PC-9 (cell line): ENCODE data around the gene CRABP2. TPM values are rescaled to one million over a fixed set of nuclear protein-coding genes. Genes with fewer than 3 reads are reported as not detected.
A peak's percentile ranks its signal among the peaks of the same experiment; 100 is the strongest.

ENCODE experiments used
- BruUV-seq: library from RNA; stranded (reverse); fragments of 400-500 nt; replicated peaks from 2 replicates; lab custom pipeline; 2021; lab: Mats Ljungman, UMichigan
- CTCF ChIA-PET: fragments of 300-600 bp; sonication (Branson Sonifier 250); formaldehyde crosslinking; loops from one replicate; lab custom pipeline; 2022; ENCODE audit warnings: antibody characterized with exemption; lab: Charles Lee
- POLR2A ChIA-PET: fragments of 300-600 bp; sonication (Branson Sonifier 250); formaldehyde crosslinking; loops from one replicate; lab custom pipeline; 2022; ENCODE audit warnings: antibody characterized with exemption; ENCODE audit not compliant: unreplicated experiment; lab: Charles Lee
- DNase-seq, 2 experiments: peaks; one replicate each; pipeline versions ENCODE4 v3.0.0 to v3.0.0-alpha.2; 2015 to 2022; ENCODE audit warnings: mixed read lengths in 1 of 2
- H2AFZ ChIP-seq: fragments of 200-600 bp; sonication (generic); 2 replicates; pipeline ENCODE4 v1.8.1; 2017; ENCODE audit warnings: antibody characterized with exemption
- H3F3A ChIP-seq: fragments of 200-600 bp; sonication (generic); 2 replicates; pipeline ENCODE4 v1.8.1; 2017; ENCODE audit warnings: antibody characterized with exemption, mild to moderate bottlenecking, low read depth; ENCODE audit not compliant: insufficient read depth
- H3K27ac ChIP-seq: fragments of 200-600 bp; sonication (generic); 2 replicates; pipeline ENCODE4 v1.6.1; 2016; ENCODE audit warnings: mixed run types
- H3K27me3 ChIP-seq: fragments of 200-600 bp; sonication (generic); 2 replicates; pipeline ENCODE4 v1.6.1; 2016; ENCODE audit warnings: low read depth, mixed run types; ENCODE audit not compliant: insufficient read depth
- H3K36me3 ChIP-seq: fragments of 200-600 bp; sonication (generic); 2 replicates; pipeline ENCODE4 v1.6.1; 2016; ENCODE audit warnings: low read depth, mixed run types
- H3K4me1 ChIP-seq: fragments of 200-600 bp; sonication (generic); replicated peaks from 2 replicates; pipeline ENCODE4 v1.6.1; 2016; ENCODE audit warnings: mixed run types; ENCODE audit not compliant: insufficient read depth
- H3K4me2 ChIP-seq: fragments of 200-600 bp; sonication (generic); 2 replicates; pipeline ENCODE4 v1.6.1; 2017; ENCODE audit warnings: mixed run types
- H3K4me3 ChIP-seq: fragments of 200-600 bp; sonication (generic); 2 replicates; pipeline ENCODE4 v1.6.1; 2016; ENCODE audit warnings: mixed run types
- H3K79me2 ChIP-seq: fragments of 200-600 bp; sonication (generic); 2 replicates; pipeline ENCODE4 v1.6.1; 2017; ENCODE audit warnings: low read depth, mixed run types
- H3K9me2 ChIP-seq: fragments of 200-600 bp; sonication (generic); 2 replicates; pipeline ENCODE4 v1.8.1; 2017; ENCODE audit warnings: mild to moderate bottlenecking; ENCODE audit not compliant: insufficient read depth
- H3K9me3 ChIP-seq: fragments of 200-600 bp; sonication (generic); 2 replicates; pipeline ENCODE4 v1.8.1; 2016; ENCODE audit warnings: low read depth; ENCODE audit not compliant: insufficient read depth
- H4K20me1 ChIP-seq: fragments of 200-600 bp; sonication (generic); 2 replicates; pipeline ENCODE4 v1.8.1; 2017; ENCODE audit not compliant: insufficient read depth
- EZH2 ChIP-seq: fragments of 200-600 bp; sonication (generic); IDR thresholded peaks from 2 replicates; pipeline ENCODE4 v1.8.0; 2017; ENCODE audit warnings: antibody characterized with exemption, low read depth
- intact Hi-C: fragments of 100-400 bp; cut with micrococcal nuclease; formaldehyde crosslinking; loops from one replicate; pipeline ENCODE4 v1.10.0; 2022; ENCODE audit not compliant: unreplicated experiment
- total RNA-seq: library from RNA; stranded (reverse); gene quantifications from 2 replicates; pipeline ENCODE4 v1.2.3, GENCODE V29; 2021
- TF ChIP-seq, protein P1 (sequence below): fragments of 200-600 bp; sonication (generic); conservative IDR thresholded peaks from 2 replicates; pipeline ENCODE4 v1.6.1; 2017; ENCODE audit warnings: mixed run types, antibody characterized with exemption, mild to moderate bottlenecking, moderate library complexity

Gene CRABP2
- total RNA-seq, 1 experiment from 2014 or later, result 142 TPM

DNA sequence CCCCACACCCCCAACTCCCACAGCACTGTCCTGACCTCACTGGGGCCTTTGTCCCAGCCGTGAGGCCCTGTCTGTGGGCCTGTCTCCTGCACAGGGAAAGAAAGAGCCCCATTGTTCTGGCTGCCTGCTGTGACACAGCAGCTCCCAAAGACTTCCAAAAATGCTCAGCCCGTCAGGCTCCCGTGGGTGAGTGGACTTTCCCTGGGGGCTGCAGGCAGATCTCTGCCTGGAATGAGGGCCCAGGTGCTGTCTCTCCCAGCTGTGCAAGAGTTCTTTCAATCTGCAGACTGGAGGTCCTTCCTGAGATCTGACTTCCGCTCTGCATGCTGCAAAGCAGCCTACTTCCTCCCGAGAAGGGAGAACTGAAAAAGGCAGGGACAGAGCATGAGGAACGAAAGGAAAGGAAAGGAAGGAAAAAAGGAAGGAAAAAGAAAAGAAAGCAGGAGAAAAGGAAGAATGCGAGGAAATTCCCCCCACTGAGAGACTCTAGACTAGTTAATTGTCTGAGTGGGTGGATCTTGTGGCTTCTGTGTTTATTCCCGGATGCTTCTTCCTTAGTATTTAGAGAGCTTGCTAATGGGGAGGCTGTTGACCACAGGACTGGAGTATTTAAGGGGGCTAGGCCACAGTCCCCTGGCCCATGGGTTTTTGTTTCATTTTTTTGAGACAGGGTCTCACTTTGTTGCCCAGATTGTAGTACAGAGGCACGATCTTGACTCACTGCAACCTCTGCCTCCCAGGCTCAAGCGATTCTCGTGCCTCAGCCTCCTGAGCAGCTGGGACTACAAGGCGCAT, 43.2 kb downstream of the CRABP2 start:
- peaks cover 35% of the 10 kb centered on the region for H3K79me2 ChIP-seq
- H2AFZ ChIP-seq, result peak overlapping the region; percentile 68; the same call in 1 of the 2 replicates
- peaks cover 32% of the 10 kb centered on the region for H3K4me1 ChIP-seq
- POLR2A ChIA-PET, result interaction anchor here (0.7 to 0.9 kb wide), 2 partner anchors 8 to 64 kb away, joined by 5 to 7 read pairs; no protein-coding TSS in a partner anchor
- intact Hi-C loops, result no loop called here
- H3K9me2 ChIP-seq, result no peaks in the 10 kb centered on the region
- peak overlapping the region; percentile 92 for H3K4me2 ChIP-seq
- H3K36me3 ChIP-seq, result peaks cover 16% of the 10 kb centered on the region
- peak overlapping the region; percentile 86 for H3K27ac ChIP-seq
- peaks cover 27% of the 10 kb centered on the region for H4K20me1 ChIP-seq
- no peaks in the 10 kb centered on the region for H3K27me3 ChIP-seq
- peak overlapping the region; percentile 73; the same call in 1 of the 2 replicates for H3K4me3 ChIP-seq
- no TSS peak for BruUV-seq
- CTCF ChIA-PET, result interaction anchor here (1.4 kb wide), 1 partner anchor 64 kb away, joined by 7 read pairs; no protein-coding TSS in a partner anchor
- no peaks in the 10 kb centered on the region for H3K9me3 ChIP-seq
- peaks cover 35% of the 10 kb centered on the region; the same call in 1 of the 2 replicates for H3F3A ChIP-seq
- TF ChIP-seq, protein P1, sequence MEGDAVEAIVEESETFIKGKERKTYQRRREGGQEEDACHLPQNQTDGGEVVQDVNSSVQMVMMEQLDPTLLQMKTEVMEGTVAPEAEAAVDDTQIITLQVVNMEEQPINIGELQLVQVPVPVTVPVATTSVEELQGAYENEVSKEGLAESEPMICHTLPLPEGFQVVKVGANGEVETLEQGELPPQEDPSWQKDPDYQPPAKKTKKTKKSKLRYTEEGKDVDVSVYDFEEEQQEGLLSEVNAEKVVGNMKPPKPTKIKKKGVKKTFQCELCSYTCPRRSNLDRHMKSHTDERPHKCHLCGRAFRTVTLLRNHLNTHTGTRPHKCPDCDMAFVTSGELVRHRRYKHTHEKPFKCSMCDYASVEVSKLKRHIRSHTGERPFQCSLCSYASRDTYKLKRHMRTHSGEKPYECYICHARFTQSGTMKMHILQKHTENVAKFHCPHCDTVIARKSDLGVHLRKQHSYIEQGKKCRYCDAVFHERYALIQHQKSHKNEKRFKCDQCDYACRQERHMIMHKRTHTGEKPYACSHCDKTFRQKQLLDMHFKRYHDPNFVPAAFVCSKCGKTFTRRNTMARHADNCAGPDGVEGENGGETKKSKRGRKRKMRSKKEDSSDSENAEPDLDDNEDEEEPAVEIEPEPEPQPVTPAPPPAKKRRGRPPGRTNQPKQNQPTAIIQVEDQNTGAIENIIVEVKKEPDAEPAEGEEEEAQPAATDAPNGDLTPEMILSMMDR, result no peak
- no peak for TF ChIP-seq EZH2
- no peak for DNase-seq

DNA sequence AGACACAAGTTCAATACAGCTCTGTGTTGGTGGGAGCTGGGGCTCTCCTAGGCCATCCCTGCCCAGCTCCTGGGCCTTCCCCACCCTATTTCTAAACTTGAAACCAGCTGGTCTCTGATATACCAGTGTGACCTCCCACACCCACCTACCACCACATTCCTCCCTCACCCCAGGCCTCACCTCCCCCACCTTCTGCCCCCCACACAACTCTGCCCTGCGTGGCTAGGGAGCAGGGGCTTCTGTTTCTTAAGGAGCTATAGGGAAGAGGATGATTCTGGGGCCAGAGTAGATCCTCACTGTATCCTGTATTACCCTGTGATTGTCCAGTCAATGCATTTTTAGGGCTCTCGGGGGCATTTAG, 44.7 kb downstream of the CRABP2 start:
- Histone ChIP-seq H3K36me3 (peaks cover 16% of the 10 kb centered on the region), H3K79me2 (peaks cover 49% of the 10 kb centered on the region), H3K4me1 (peaks cover 26% of the 10 kb centered on the region), H3K9me2 (no peaks in the 10 kb centered on the region), H3K9me3 (no peaks in the 10 kb centered on the region), H3K4me3 (peak overlapping the region; percentile 73), H4K20me1 (peaks cover 41% of the 10 kb centered on the region), H3K27me3 (no peaks in the 10 kb centered on the region), H2AFZ (no peak overlapping the region), H3K27ac (peak overlapping the region; percentile 86), H3F3A (peaks cover 31% of the 10 kb centered on the region; the same call in 1 of the 2 replicates), H3K4me2 (peak overlapping the region; percentile 92)
- no peak for TF ChIP-seq EZH2
- TF ChIP-seq, protein P1, result no peak
- intact Hi-C loops, result loop anchor here (1.0 kb wide), 5 partner anchors 18 to 65 kb away; no protein-coding TSS in a partner anchor
- ChIA-PET POLR2A (interaction anchor here (0.5 to 1.1 kb wide), 8 partner anchors 16 to 377 kb away, joined by 3 to 33 read pairs (median 4); partner anchors contain the start of genes CRABP2, NES and TMEM79), CTCF (interaction anchor here (0.6 to 1.4 kb wide), 8 partner anchors 15 to 275 kb away, joined by 3 to 15 read pairs (median 7); no protein-coding TSS in a partner anchor)
- BruUV-seq, result no TSS peak
- no peak for DNase-seq

DNA sequence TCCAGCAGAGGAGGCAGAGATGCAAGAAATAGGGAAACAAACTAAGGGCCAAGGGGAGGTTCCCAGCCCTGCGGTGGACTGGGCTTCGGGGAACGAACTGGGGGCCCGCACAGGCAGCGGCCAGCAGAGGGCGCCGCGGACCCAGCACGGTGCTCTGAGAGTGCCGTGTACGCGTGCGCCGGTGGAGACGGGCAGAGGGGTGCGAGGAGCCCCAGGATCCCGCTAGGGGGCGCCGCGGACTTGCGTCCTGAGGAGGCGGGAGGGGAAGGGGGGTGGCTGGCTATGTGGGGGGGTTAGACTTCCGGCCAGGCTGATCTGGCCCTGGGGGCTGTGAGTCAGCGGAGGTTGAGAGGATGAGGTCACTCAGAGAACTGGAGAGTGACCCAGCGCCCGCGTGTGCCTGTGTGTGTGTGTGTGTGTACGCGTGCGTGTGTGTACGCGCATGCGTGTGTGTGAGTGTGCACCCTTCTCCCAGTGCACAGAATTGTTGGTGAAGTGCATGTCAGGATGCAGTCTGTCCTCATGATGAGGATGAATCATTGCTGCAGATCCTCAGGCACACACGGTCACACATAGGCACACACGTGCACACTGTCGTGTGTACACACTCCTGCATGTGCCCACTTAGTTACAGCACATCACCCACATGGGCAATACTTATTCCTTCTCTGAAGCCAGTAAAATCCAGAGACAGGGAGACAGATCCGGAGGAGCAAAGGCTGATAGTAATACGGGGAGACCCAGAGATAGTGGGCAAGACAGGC, 45.2 kb downstream of the CRABP2 start:
- H3K27ac ChIP-seq, result peak overlapping the region; percentile 86
- peaks cover 47% of the 10 kb centered on the region for H4K20me1 ChIP-seq
- peak; percentile 90 to 97 for DNase-seq
- no peaks in the 10 kb centered on the region for H3K9me2 ChIP-seq
- TF ChIP-seq, protein P1, result peak; percentile 98
- no peak for TF ChIP-seq EZH2
- peaks cover 31% of the 10 kb centered on the region; the same call in 1 of the 2 replicates for H3F3A ChIP-seq
- H3K36me3 ChIP-seq, result peaks cover 18% of the 10 kb centered on the region
- TSS peak; percentile 67 for BruUV-seq
- intact Hi-C loops, result loop anchor here (1.0 kb wide), 5 partner anchors 18 to 65 kb away; no protein-coding TSS in a partner anchor
- ChIA-PET POLR2A (interaction anchor here (0.6 kb wide), 1 partner anchor 239 kb away, joined by 3 read pairs; no protein-coding TSS in a partner anchor), CTCF (interaction anchor here (0.6 to 1.4 kb wide), 5 partner anchors 17 to 66 kb away, joined by 3 to 7 read pairs (median 4); partner anchors contain the start of gene NES)
- H3K79me2 ChIP-seq, result peaks cover 55% of the 10 kb centered on the region
- H3K4me3 ChIP-seq, result peak overlapping the region; percentile 73
- no peak overlapping the region for H2AFZ ChIP-seq
- peak overlapping the region; percentile 92 for H3K4me2 ChIP-seq
- peaks cover 25% of the 10 kb centered on the region for H3K4me1 ChIP-seq
- H3K9me3 ChIP-seq, result no peaks in the 10 kb centered on the region
- no peaks in the 10 kb centered on the region for H3K27me3 ChIP-seq
